Kidney (tissue), 14 donors: ENCODE measurements around the gene FKBP1C. TPM values are rescaled to one million over a fixed set of nuclear protein-coding genes. Genes with fewer than 3 reads are reported as not detected.

ENCODE experiments used
- DNase-seq, 5 donors: peaks; one replicate each; pipeline ENCODE4 v3.0.0-alpha.2; 2013 to 2020
- FAIRE-seq: peaks from 2 replicates; lab custom pipeline; 2012; peaks lifted over from hg19 to GRCh38; lab: Jason Lieb, UNC
- H3K27ac ChIP-seq, 2 donors: one replicate each; pipeline ENCODE4 v1.7.0; 2013; ENCODE audit warnings: low read depth in 2 of 2, low read length in 2 of 2, inconsistent platforms in 1 of 2
- H3K27me3 ChIP-seq: one replicate; pipeline ENCODE4 v1.7.1; 2013; ENCODE audit warnings: low read length, inconsistent platforms; ENCODE audit not compliant: control insufficient read depth, insufficient read depth
- H3K36me3 ChIP-seq, 3 donors: one replicate each; pipeline versions ENCODE4 v1.7.0 to v1.7.1; 2013; ENCODE audit warnings: low read length in 3 of 3, control low read depth in 1 of 3, inconsistent platforms in 1 of 3; ENCODE audit not compliant: insufficient read depth in 3 of 3, control insufficient read depth in 2 of 3
- H3K4me1 ChIP-seq, 3 donors: one replicate each; pipeline versions ENCODE4 v1.7.0 to v1.7.1; 2013; ENCODE audit warnings: low read length in 3 of 3, inconsistent platforms in 1 of 3, low read depth in 1 of 3; ENCODE audit not compliant: control insufficient read depth in 2 of 3, insufficient read depth in 2 of 3
- H3K4me3 ChIP-seq, 3 donors: one replicate each; pipeline versions ENCODE4 v1.7.0 to v1.8.1; 2013; ENCODE audit warnings: low read length in 3 of 3, control low read depth in 1 of 3, inconsistent platforms in 1 of 3
- H3K9ac ChIP-seq, 3 donors: one replicate each; pipeline versions ENCODE4 v1.7.0 to v1.7.1; 2013; ENCODE audit warnings: low read length in 3 of 3, control low read depth in 1 of 3, inconsistent platforms in 1 of 3
- H3K9me3 ChIP-seq, 3 donors: one replicate each; pipeline versions ENCODE4 v1.7.0 to v1.7.1; 2013; ENCODE audit warnings: low read length in 3 of 3, control low read depth in 1 of 3, inconsistent platforms in 1 of 3; ENCODE audit not compliant: control insufficient read depth in 2 of 3, insufficient read depth in 1 of 3
- intact Hi-C: fragments of 100-400 bp; cut with DNase I; formaldehyde crosslinking; loops from one replicate; pipeline ENCODE4 v1.11.1; 2022
- polyA plus RNA-seq: library from polyadenylated mRNA; stranded (reverse); fragments of 350-450 nt; fragmentation: Illumina TruSeq; extraction: RNeasy Lipid Tissue Mini Kit (QIAGEN cat#74804); gene quantifications from one replicate; pipeline ENCODE4 v1.2.3, GENCODE V29; 2014; ENCODE audit warnings: low read depth, low replicate concordance; ENCODE audit not compliant: insufficient read depth
- total RNA-seq: library from RNA; stranded (reverse); fragmentation: NEBNext Ultra II Directional; extraction: Animal tissue kit (Norgen Biotek cat#: 25700); gene quantifications from one replicate; pipeline ENCODE4 v1.2.1, GENCODE V29; 2021
- TF ChIP-seq, protein P1 (sequence below): IDR thresholded peaks from 3 replicates; pipeline ENCODE4 v1.5.1; 2012; ENCODE audit warnings: mild to moderate bottlenecking, moderate library complexity, borderline replicate concordance; ENCODE audit not compliant: insufficient read depth; ENCODE audit errors: extremely low read depth
- donor health status: control.
- donor health status: control.
- donor health status: control.
- donor health status: control.
- donor health status: control.
- donor health status: DM: yes; HTN: yes; CAD: no.
- donor health status: Normal renal cell carcinoma (clear cell type).

The FKBP1C gene
- total and polyA plus RNA-seq, 2 donors from 2014 or later, result 0.25 to 1.6 TPM

GRCh38 chr6:63180367-63180766 is 30.9 kb upstream of the FKBP1C start:
- Histone ChIP-seq H3K4me1 (no peaks in the 10 kb centered on the region), H3K27me3 (no peaks in the 10 kb centered on the region), H3K27ac (no peak overlapping the region), H3K9me3 (no peaks in the 10 kb centered on the region), H3K4me3 (no peak overlapping the region), H3K36me3 (no peaks in the 10 kb centered on the region), H3K9ac (no peak overlapping the region)
- TF ChIP-seq, protein P1, sequence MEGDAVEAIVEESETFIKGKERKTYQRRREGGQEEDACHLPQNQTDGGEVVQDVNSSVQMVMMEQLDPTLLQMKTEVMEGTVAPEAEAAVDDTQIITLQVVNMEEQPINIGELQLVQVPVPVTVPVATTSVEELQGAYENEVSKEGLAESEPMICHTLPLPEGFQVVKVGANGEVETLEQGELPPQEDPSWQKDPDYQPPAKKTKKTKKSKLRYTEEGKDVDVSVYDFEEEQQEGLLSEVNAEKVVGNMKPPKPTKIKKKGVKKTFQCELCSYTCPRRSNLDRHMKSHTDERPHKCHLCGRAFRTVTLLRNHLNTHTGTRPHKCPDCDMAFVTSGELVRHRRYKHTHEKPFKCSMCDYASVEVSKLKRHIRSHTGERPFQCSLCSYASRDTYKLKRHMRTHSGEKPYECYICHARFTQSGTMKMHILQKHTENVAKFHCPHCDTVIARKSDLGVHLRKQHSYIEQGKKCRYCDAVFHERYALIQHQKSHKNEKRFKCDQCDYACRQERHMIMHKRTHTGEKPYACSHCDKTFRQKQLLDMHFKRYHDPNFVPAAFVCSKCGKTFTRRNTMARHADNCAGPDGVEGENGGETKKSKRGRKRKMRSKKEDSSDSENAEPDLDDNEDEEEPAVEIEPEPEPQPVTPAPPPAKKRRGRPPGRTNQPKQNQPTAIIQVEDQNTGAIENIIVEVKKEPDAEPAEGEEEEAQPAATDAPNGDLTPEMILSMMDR, result no peak
- no peak for DNase-seq
- FAIRE-seq, result no peak
- intact Hi-C loops, result no loop called here

GRCh38 chr6:63186970-63187369 is 24.3 kb upstream of the FKBP1C start:
- no peak overlapping the region for H3K4me3 ChIP-seq
- TF ChIP-seq, protein P1, result no peak
- no peaks in the 10 kb centered on the region for H3K4me1 ChIP-seq
- FAIRE-seq (no peak), DNase-seq (no peak)
- intact Hi-C loops, result no loop called here
- H3K9ac ChIP-seq, result no peak overlapping the region
- no peak overlapping the region for H3K27ac ChIP-seq
- no peaks in the 10 kb centered on the region for H3K36me3 ChIP-seq
- H3K9me3 ChIP-seq, result no peaks in the 10 kb centered on the region
- H3K27me3 ChIP-seq, result no peaks in the 10 kb centered on the region

DNA sequence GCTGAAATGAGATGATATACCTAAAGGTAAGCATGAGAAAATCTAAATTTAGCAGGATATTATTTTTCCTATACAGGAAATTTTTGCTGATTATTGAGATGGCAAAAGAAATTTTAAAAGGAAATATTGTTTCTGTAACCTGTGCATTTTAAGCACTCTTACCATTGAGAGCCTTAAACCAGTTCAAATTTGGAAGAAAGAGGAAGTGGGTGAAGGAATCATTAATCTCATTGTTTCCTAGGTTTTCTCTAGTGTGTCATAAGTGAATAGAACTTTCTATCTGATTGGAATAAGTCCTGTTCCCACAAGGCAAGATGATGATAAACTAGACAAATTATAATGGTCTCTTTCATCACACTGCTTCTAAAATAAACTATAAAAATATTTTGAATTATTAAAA is 22.4 kb upstream of the FKBP1C start:
- Histone ChIP-seq H3K36me3 (no peaks in the 10 kb centered on the region), H3K27me3 (no peaks in the 10 kb centered on the region), H3K9ac (no peak overlapping the region), H3K4me1 (no peaks in the 10 kb centered on the region), H3K4me3 (no peak overlapping the region), H3K9me3 (no peaks in the 10 kb centered on the region), H3K27ac (no peak overlapping the region)
- DNase-seq, result no peak
- intact Hi-C loops, result no loop called here
- FAIRE-seq, result no peak
- TF ChIP-seq, protein P1, result no peak

DNA sequence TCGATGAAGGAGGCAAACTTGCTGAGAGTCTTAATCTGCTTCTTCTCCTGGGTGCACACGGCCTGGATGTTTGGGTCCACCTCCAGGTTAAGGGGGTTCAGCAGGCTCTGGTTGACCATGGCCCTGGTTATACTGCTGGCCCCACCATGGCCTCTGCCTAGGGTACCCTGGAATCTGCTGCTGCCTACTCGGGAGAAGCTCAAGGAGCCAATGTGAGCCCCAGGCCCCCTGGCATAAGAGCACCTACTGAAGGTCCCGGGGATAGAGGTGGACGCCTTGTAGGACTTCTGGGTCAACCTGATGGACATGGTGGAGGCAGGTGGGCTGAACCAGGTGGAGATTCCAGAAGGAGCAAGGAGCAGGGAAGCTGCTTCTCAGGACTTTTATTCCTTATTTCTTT is 17.9 kb upstream of the FKBP1C start:
- H3K36me3 ChIP-seq, result no peaks in the 10 kb centered on the region
- FAIRE-seq, result no peak
- no peaks in the 10 kb centered on the region for H3K4me1 ChIP-seq
- H3K9me3 ChIP-seq, result no peaks in the 10 kb centered on the region
- DNase-seq, result no peak
- TF ChIP-seq, protein P1, result no peak
- intact Hi-C loops, result no loop called here
- H3K9ac ChIP-seq, result no peak overlapping the region
- no peaks in the 10 kb centered on the region for H3K27me3 ChIP-seq
- H3K4me3 ChIP-seq, result no peak overlapping the region
- no peak overlapping the region for H3K27ac ChIP-seq
